ENCODE data around the gene TRRAP. TPM values are rescaled to one million over a fixed set of nuclear protein-coding genes. Genes with fewer than 3 reads are reported as not detected.

Gene TRRAP
- total RNA-seq, 1 donor = 20.3 TPM

DNA sequence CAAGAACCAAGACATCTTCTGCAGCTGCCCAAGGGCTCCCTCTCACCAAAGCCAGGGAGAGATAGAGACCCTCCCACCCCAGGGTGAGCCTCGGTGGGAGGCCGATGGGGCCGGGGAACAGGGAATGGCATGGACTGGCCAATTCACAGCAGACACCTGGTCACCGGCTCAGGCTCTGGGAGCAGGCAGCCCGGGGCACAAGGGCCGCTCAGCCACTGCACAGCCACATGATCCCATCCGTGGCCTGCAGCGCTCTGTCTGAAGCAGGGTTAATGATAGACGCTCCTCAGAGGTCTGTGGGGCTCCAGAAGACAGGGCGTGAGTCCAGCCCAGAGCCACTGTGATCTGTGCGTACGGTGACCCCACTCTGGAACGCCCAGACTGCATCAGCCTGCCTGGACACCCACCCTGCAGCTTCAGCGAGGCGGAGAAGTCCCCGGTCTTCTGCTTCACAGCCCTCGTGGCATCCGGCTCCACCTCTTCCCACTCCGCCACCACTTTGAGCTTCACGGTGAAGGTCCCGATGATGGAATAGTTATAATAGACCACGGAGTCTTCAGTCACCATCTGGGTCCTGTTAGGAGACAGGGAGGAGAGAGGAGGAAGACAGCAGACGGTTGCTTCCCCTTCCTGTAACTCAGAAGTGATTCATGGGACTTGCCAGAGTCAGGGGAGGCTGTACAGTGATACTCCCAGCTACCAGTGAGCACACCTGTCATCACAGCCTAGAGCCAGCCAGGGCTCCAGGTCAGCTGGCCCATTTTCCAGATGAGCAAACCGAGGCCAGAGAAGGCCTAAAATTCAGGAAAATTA, 22.5 kb upstream of the TRRAP start:
- H3K4me3 ChIP-seq (ENCODE audit: low read depth, low read length) = no peak overlapping the region
- no peak for TF ChIP-seq CTCF (IDR thresholded peaks at IDR 0.05; ENCODE audit: insufficient read depth, low read depth, low read length)
- DNase-seq (ENCODE audit: low read depth) = no peak

DNA sequence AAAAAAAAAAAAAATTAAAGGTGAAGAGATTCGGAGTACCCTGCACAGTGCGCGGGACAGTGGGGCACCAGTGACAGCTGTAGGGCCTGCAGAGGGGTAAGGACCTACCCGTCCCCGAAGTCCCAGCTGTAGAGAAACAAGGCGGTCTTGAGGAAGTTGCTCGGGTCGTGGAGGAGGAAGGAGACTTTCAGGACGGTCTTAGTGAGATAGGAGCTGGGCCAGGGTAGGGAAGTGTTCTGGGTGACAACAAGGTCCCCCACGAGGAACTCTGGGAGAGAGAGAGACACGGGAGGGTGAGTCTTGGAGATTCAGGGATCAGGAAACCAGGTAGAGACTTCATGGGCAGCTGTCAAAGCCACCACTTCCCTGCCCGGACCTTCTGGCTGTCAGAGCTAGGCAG, 18.3 kb upstream of the TRRAP start:
- no peak for TF ChIP-seq CTCF (IDR thresholded peaks at IDR 0.05; ENCODE audit: insufficient read depth, low read depth, low read length)
- no peak for DNase-seq (ENCODE audit: low read depth)

DNA sequence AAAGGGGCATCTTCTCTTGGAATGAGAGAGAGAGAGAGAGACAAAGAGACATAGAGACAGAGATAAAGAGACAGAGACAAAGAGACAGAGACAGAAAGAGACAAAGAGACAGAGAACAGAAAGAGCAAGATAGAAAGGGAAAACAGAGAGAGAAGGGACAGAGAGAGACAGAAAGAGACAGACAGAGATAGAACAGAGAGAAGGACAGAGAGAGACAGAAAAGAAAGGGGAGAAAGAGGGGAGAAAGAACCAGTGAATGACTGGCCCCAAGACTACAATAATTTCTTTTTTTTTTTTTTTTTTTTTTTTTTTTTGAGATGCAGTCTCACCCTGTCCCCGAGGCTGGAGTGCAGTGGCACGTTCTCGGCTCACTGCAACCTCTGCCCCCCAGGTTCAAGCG, 16.1 kb upstream of the TRRAP start:
- TF ChIP-seq CTCF (IDR thresholded peaks at IDR 0.05; ENCODE audit: insufficient read depth, low read depth, low read length) = no peak
- no peak overlapping the region for H3K4me3 ChIP-seq (ENCODE audit: low read depth, low read length)
- no peak for DNase-seq (ENCODE audit: low read depth)

More for the DNA sequence above, 18.3 kb upstream of the TRRAP start:
- no peak overlapping the region for H3K4me3 ChIP-seq (ENCODE audit: low read depth, low read length)

DNA sequence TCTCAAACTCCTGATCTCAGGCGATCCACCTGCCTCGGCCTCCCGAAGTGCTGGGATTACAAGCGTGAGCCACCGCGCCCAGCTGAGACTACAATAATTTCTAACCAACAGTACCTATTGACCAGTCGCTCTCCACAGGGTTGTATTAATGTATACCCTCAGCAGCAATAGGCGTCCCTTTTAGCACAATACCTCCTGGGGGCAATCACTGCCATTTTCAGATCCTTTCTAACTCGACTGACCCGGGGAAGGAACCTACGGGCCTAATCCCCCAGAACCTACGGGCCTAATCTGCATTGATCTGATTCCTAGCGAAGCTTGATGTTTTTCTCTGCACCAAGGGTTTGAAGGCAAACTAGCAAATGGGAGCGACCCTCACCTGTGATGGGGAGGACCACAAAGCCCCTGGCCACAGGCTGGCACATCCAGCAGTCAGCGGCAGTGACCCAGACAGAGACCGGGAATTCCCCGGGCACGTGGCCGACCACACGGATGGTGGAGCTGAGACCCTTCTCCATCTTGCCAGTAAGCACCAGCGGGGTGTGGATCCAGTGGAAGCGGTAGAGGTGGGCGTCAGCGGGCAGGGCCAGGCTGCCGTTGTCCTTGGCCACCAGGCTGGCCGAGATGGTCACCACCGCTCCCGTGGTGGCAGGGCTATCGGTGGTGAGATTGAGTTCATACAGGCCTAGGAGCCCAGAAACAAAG, 15.5 kb upstream of the TRRAP start:
- H3K4me3 ChIP-seq (ENCODE audit: low read depth, low read length) = no peak overlapping the region
- no peak for DNase-seq (ENCODE audit: low read depth)
- no peak for TF ChIP-seq CTCF (IDR thresholded peaks at IDR 0.05; ENCODE audit: insufficient read depth, low read depth, low read length)

GRCh38 chr7:98863601-98864000, 14.7 kb upstream of the TRRAP start:
- TF ChIP-seq CTCF (IDR thresholded peaks at IDR 0.05; ENCODE audit: insufficient read depth, low read depth, low read length) = no peak
- no peak for DNase-seq (ENCODE audit: low read depth)
- no peak overlapping the region for H3K4me3 ChIP-seq (ENCODE audit: low read depth, low read length)

DNA sequence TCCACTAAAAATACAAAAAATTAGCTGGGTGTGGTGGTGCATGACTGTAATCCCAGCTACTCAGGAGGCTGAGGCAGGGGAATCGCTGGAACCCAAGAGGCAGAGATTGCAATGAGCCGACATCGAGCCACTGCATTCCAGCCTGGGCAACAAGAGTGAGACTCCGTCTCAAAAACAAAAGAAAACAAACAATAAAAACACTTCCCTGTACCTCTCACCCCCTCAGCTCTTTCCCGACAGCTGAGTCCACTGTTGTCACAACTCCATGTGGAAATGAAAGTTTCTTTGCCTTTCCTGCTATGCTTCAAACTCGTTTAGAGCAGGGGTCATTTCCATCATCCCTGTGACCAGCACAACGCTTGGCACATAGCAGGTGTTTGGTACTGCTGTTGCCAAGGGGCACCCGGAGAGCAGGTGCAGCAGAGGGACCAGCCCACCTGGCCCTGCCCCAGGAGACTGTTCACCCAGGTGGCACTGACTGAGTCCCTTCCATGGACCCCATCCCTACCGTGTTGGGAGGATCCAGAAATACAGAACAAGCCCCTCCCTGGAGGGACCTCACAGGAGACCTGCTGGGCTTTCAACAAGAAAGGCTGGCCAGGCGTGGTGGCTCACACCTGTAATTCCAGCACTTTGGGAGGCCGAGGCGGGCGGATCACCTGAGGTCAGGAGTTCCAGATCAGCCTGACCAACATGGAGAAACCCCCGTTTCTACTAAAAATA, 13.4 kb upstream of the TRRAP start:
- no peak for DNase-seq (ENCODE audit: low read depth)

More for the DNA sequence above, 13.4 kb upstream of the TRRAP start:
- TF ChIP-seq CTCF (IDR thresholded peaks at IDR 0.05; ENCODE audit: insufficient read depth, low read depth, low read length) = no peak
- no peak overlapping the region for H3K4me3 ChIP-seq (ENCODE audit: low read depth, low read length)

Measured in fibroblast of villous mesenchyme (primary cell).